Activated effector memory CD4-positive, alpha-beta T cell treated with anti-CD3 and anti-CD28 coated beads, Interleukin-2, amount 50 U/mL, for 16 hours (primary cell): Measurements from ENCODE around the gene ATRX.
"Not testable (repeated sequence)": the region's sequence is repeated elsewhere in the genome, so short reads cannot be mapped to it uniquely, and the experiment has no call there.

Experiments
- DNase-seq: peaks from one replicate; pipeline ENCODE4 v3.0.0-alpha.2; 2020

The ATRX gene

DNA sequence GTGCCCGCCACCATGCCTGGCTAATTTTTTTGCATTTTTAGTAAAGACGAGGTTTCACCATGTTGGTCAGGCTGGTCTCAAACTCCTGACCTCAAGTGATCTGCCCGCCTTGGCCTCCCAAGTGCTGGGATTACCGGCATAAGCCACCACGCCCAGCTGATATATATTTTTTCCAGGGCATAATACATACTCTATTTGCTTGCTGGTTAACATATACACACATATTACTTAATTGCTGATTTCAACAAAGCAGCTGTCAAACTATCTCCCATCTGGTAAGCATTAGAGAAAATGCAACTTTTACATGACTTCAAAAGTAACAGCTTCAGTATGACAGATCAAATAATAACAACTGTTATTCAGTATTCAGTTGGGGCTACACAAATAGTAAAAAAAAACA lies 164.6 kb downstream of the ATRX start:
- DNase-seq: not testable (repeated sequence)

GRCh38 chrX:77617206-77617605 lies 168.8 kb downstream of the ATRX start:
- no peak for DNase-seq

DNA sequence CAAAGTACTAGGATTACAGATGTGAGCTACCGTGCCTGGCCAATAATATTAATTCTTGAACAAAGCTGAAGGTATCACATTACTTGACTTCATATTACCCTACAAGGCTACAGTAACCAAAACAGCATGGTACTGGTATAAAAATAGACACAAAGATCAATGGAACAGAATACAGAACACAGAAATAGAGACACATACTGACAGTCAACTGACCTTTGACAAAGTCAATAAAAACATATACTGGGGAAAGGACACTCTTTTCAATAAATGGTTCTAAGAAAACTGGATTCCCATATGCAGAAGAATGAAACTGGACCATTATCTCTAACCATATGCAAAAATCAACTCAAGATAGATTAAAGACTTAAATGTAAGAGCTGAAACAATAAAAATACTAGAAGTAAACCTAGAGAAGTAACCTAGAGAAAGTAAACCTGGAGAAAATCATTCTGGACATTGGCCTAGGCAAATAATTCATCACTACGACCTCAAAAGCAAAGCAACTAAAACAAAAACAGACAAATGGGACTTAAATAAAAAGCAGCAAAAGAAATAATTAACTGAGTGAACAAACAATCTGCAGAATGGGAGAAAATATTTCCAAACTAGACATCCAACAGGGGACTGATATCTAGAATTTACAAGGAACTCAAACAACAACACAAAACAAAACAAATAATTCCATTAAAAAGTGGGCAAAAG lies 182.2 kb downstream of the ATRX start:
- no peak for DNase-seq

GRCh38 chrX:77597511-77597910 lies 188.5 kb downstream of the ATRX start:
- DNase-seq: no peak

GRCh38 chrX:77597090-77597489 lies 188.9 kb downstream of the ATRX start:
- no peak for DNase-seq

GRCh38 chrX:77595848-77596247 lies 190.2 kb downstream of the ATRX start:
- DNase-seq: no peak

DNA sequence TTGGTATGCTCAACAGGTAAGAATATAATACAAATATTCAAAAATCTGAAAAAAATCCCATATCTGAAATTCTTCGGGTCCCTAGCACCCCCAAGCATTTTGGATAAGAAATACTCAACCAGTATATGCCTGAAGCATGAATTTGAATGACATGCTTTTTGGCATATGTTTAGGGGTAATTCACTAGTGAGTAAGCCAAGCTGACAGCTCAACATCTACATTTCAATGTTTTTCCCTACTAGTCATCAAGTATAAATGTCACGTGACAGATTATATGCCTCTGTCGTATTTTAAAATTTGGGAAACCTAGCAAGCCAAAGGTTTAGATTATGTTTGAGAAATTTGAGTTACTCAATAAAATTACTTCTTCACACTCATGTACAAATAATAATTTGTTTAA lies 213.7 kb downstream of the ATRX start:
- no peak for DNase-seq

DNA sequence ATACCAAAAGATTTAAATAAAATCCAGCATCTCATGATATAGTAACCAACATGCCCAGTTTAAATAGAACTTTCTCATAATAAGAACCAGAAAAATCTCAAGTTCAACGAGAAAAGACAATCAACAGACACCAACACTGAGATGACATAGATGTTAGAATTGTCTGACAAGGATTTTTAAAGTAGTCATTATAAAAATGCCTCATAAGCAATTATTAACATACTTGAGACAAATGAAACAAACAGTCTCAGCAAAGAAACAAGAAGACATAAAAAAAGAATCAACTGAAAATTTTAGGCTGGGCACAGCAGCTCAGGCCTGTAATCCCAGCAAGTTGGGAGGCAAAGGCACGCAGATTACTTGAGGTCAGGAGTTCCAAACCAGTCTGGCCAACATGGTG lies 220.7 kb downstream of the ATRX start:
- DNase-seq: no peak

DNA sequence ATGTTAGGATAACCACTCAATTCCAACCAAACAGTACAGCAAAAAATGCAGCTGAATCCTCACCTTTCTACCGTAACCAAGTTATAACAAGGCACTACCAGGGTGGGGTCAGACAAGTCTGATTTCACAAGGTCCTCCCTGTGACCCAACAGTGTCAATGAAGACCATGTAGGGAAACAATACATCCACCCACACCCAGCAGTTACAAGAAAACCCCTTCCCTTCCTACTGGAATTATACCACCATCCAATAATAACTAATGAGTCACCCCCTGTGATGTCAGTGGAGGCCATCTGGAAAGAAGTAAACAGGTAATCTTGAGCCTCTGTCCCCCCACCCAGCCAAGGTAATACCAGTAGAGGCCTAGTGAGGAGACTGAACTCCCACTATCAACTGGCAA lies 221.2 kb downstream of the ATRX start:
- DNase-seq: no peak

- no peak for DNase-seq
Measured at GRCh38 chrX:77561372-77561771, 224.6 kb downstream of the ATRX start.

- DNase-seq: no peak
Measured at GRCh38 chrX:77556276-77556675, 229.7 kb downstream of the ATRX start.

DNA sequence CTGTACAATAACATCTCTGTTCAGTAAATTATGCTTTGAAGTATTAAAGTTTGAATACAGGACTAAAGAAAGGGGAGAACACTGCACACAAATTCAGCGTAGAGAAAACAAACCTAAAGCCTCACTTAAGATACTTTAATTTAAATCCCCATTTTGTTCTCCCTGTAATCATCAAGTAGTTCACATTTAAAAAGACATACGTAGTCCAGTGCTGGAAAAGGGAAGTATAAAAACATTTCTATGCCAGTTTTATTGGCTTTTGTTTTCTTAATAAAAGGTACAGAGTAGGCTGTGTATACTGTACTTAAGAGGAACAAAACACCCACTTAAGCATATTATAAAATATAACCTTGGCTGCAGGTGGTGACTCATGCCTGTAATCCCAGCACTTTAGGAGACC lies 237.3 kb downstream of the ATRX start:
- DNase-seq: no peak

DNA sequence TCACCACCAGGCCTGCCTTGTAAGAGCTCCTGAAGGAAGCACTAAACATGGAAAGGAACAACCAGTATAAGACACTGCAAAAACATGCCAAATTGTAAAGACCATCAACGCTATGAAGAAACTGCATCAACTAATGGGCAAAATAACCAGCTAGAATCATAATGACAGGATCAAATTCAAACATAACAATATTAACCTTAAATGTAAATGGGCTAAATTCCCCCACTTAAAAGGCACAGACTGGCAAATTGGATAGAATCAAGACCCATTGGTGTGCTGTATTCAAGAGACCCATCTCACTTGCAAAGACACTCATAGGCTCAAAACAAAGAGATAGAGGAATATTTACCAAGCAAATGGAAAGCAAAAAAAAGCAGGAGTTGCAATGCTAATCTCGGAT lies 246.2 kb downstream of the ATRX start:
- not testable (repeated sequence) for DNase-seq

DNA sequence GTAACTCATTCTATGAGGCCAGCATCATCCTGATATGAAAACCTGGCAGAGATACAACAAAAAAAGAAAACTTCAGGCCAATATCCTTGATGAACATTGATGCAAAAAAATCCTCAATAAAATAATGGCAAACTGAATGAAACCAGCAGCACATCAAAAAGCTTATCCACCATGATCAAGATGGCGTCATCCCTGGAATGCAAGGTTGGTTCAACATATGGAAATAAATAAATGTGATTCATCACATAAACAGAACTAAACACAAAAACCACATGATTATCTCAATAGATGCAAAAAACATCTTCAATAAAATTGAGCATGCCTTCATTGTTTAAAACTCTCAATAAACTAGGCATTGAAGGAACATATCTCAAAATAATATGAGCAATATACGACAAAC lies 254.8 kb downstream of the ATRX start:
- not testable (repeated sequence) for DNase-seq

DNA sequence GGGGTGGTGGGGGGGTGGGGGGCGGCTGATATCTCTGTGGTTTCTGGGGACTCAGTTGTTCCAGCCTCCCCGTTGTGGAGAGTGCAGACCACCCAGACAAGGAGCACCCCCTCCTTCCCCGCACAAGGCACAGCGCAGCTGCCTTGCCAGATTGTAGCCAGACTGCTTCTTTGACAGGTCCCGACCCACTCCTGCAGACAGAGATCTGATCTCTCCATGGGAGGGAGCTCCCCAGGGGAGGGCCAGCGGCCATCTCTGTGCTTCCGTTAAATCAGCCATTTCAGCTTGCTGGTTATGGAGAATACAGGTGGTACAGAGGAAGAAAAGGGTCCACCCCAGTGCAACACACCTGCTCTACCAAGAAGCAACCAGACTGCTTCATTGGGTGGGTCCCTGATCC lies 258.0 kb downstream of the ATRX start:
- DNase-seq: no peak

GRCh38 chrX:77527233-77528001 lies 258.6 kb downstream of the ATRX start:
- DNase-seq: no peak

DNA sequence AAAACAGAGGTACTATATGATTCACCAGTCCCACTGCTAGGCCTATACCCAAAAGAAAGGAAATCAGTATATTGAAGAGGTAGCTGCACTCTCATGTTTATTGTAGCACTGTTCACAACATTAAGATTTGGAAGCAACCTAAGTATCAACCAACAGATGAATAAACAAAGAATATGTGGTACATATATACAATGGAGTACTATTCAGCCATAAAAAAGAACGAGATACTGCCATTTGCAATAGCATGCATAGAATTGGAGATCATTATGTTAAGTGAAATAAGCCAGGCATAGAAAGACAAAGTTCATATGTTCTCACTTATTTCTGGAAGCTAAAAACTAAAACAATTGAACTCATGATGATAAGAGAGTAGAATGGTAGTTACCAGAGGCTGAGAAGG lies 266.3 kb downstream of the ATRX start:
- DNase-seq: no peak

DNA sequence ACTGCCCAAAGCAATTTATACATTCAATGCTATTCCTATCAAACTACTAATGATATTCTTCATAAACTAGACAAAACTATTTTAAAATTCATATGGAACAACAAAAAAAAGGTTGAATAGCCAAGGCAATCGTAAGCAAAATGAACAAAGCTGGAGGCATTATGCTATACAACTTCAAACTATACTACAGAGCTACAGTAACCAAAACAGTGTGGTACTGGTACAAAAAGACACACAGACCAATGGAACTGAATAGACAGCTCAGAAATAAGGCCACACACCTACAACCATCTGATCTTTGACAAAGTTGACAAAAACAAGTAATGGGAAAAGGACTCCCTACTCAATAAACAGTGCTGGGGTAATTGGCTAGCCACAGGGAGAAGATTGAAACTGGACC lies 271.8 kb downstream of the ATRX start:
- DNase-seq: no peak

GRCh38 chrX:77510007-77510406 lies 276.0 kb downstream of the ATRX start:
- no peak for DNase-seq

DNA sequence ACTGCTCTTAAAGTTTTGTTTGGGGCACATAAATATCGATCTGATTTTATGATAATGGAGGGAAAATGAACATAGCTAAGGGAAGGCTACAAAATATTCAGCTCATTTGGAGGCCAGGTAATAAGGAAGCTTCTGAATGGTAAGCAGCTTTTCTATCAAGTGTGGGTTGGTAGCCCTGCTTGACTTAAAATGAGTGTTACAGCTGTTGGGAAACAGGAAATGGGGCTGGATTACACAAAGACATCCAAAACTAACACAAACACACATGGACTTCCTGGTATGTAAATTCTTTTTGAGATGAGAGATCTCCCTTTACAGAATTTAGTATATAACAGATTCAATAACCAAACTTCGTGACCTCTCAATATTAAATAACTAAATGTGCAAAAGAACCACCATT lies 280.8 kb downstream of the ATRX start:
- DNase-seq: no peak

- DNase-seq: no peak
Measured at GRCh38 chrX:77502951-77503525, 283.0 kb downstream of the ATRX start.

- not testable (repeated sequence) for DNase-seq
Measured at GRCh38 chrX:77500164-77500563, 285.9 kb downstream of the ATRX start.

GRCh38 chrX:77493677-77494553 lies 292.1 kb downstream of the ATRX start:
- DNase-seq: no peak
